HG03469 (cell line): Measurements from ENCODE around the gene ABI1.
A peak's percentile ranks its signal among the peaks of the same experiment; 100 is the strongest.
"Not testable (repeated sequence)": the region's sequence is repeated elsewhere in the genome, so short reads cannot be mapped to it uniquely, and the experiment has no call there.

Experiments
- ATAC-seq: cut with Tn5 transposase; IDR thresholded peaks from one replicate; pipeline ENCODE4 v1.9.1; 2021; ENCODE audit warnings: mild to moderate bottlenecking, moderate library complexity, moderate number of reproducible peaks; ENCODE audit not compliant: unreplicated experiment

The ABI1 gene

GRCh38 chr10:26860443-26861204, at the start of gene ABI1:
TSS of gene ABI1 (minus strand) at chr10:26860958. CDS start at chr10:26860863, 95 bp downstream.
- ATAC-seq, result peak; percentile 43

- no peak for ATAC-seq
Observed at GRCh38 chr10:26909753-26910152, 49.0 kb upstream of the ABI1 start.

- not testable (repeated sequence) for ATAC-seq
Observed at GRCh38 chr10:26905253-26905781, 44.6 kb upstream of the ABI1 start.

GRCh38 chr10:26903431-26904217, 42.9 kb upstream of the ABI1 start:
- no peak for ATAC-seq

- not testable (repeated sequence) for ATAC-seq
Observed at GRCh38 chr10:26892306-26892923, 31.7 kb upstream of the ABI1 start.

GRCh38 chr10:26890956-26891355, 30.2 kb upstream of the ABI1 start:
- no peak for ATAC-seq

- no peak for ATAC-seq
Observed at GRCh38 chr10:26887611-26888215, 27.0 kb upstream of the ABI1 start.

- no peak for ATAC-seq
Observed at GRCh38 chr10:26881600-26882331, 21.0 kb upstream of the ABI1 start.

- no peak for ATAC-seq
Observed at GRCh38 chr10:26879744-26880143, 19.0 kb upstream of the ABI1 start.

GRCh38 chr10:26870766-26871165, 10.0 kb upstream of the ABI1 start:
- ATAC-seq, result no peak

- ATAC-seq, result no peak
Observed at GRCh38 chr10:26869528-26869927, 8.8 kb upstream of the ABI1 start.

GRCh38 chr10:26863351-26864076, 2.8 kb upstream of the ABI1 start:
- no peak for ATAC-seq

GRCh38 chr10:26861205-26861998, 644 bp upstream of the ABI1 start:
- ATAC-seq, result no peak

GRCh38 chr10:26860102-26860442, 686 bp downstream of the ABI1 start:
- peak; percentile 2 for ATAC-seq

GRCh38 chr10:26859241-26860101, 1.3 kb downstream of the ABI1 start:
- no peak for ATAC-seq

- ATAC-seq, result no peak
Observed at GRCh38 chr10:26858707-26859034, 2.1 kb downstream of the ABI1 start.

- peak; percentile 24 for ATAC-seq
Observed at GRCh38 chr10:26857991-26858706, 2.6 kb downstream of the ABI1 start.
